ENCODE data around the gene SEL1L2.

DNA sequence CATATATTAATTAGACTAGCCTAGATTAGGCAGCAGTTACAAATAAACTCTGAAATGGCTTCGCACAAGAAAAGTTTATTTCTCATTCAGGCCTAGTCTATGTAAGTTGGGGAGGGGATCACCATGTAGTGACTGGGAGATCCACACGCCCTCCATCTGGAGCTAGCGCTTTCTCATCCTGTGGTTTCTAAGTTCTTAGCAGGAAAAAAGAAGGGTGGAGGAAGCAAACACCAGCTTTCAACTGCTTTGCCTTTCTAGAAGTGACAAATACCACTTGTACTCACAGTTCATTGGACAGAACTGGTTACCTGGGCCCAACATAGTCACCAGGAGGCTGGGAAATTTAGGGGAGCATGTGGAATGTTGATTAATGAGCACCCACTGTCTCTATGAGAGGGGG, 158.9 kb downstream of the SEL1L2 start:
- TF ChIP-seq CTCF (IDR thresholded peaks at IDR 0.05): no peak
- no peak for TF ChIP-seq POLR2AphosphoS5 (IDR thresholded peaks at IDR 0.05)
- TF ChIP-seq POLR2A (IDR thresholded peaks at IDR 0.05): no peak
- TF ChIP-seq EP300 (IDR thresholded peaks at IDR 0.05): no peak
